Smooth muscle cell (in vitro differentiated cells): ENCODE measurements around the gene NAALADL2. TPM values are rescaled to one million over a fixed set of nuclear protein-coding genes. Genes with fewer than 3 reads are reported as not detected.
A peak's percentile ranks its signal among the peaks of the same experiment; 100 is the strongest.

Source experiments
- DNase-seq: peaks from one replicate; lab custom pipeline; 2025; ENCODE audit not compliant: unreplicated experiment; lab: John Stamatoyannopoulos, UW
- H2AFZ ChIP-seq: fragments of 200-600 bp; sonication (generic); 2 replicates; pipeline ENCODE4 v1.6.0; 2016; ENCODE audit warnings: antibody characterized with exemption, low read depth, mild to moderate bottlenecking
- H3F3A ChIP-seq: fragments of 200-600 bp; sonication (generic); 2 replicates; pipeline ENCODE4 v1.6.0; 2017; ENCODE audit warnings: antibody characterized with exemption, low read depth
- H3K27ac ChIP-seq: fragments of 200-600 bp; sonication (generic); 2 replicates; pipeline ENCODE4 v1.5.1; 2016; ENCODE audit warnings: low read depth, mild to moderate bottlenecking
- H3K27me3 ChIP-seq: fragments of 200-600 bp; sonication (generic); 2 replicates; pipeline ENCODE4 v1.6.1; 2016; ENCODE audit warnings: low read depth, mild to moderate bottlenecking
- H3K36me3 ChIP-seq: fragments of 200-600 bp; sonication (generic); 2 replicates; pipeline ENCODE4 v1.5.1; 2016; ENCODE audit warnings: low read depth
- H3K4me1 ChIP-seq: fragments of 200-600 bp; sonication (generic); 2 replicates; pipeline ENCODE4 v1.5.1; 2016; ENCODE audit warnings: low read depth
- H3K4me2 ChIP-seq: fragments of 200-600 bp; sonication (generic); 2 replicates; pipeline ENCODE4 v1.6.0; 2016; ENCODE audit warnings: mild to moderate bottlenecking
- H3K4me3 ChIP-seq: fragments of 200-600 bp; sonication (generic); 2 replicates; pipeline ENCODE4 v1.5.1; 2016; ENCODE audit warnings: mild to moderate bottlenecking
- H3K79me2 ChIP-seq: fragments of 200-600 bp; sonication (generic); 2 replicates; pipeline ENCODE4 v1.6.0; 2016; ENCODE audit warnings: low read depth, mild to moderate bottlenecking
- H3K9ac ChIP-seq: fragments of 200-600 bp; sonication (generic); 2 replicates; pipeline ENCODE4 v1.6.0; 2016; ENCODE audit warnings: low read depth
- H3K9me3 ChIP-seq: fragments of 200-600 bp; sonication (generic); replicated peaks from 2 replicates; pipeline ENCODE4 v1.5.1; 2016; ENCODE audit warnings: low read depth
- H4K20me1 ChIP-seq: fragments of 200-600 bp; sonication (generic); 2 replicates; pipeline ENCODE4 v1.6.0; 2016; ENCODE audit warnings: low read depth
- CTCF ChIP-seq: fragments of 200-600 bp; sonication (generic); IDR thresholded peaks from 2 replicates; pipeline ENCODE4 v1.5.1; 2017; ENCODE audit warnings: borderline replicate concordance, mild to moderate bottlenecking, antibody characterized with exemption; ENCODE audit not compliant: insufficient read depth, poor library complexity, severe bottlenecking
- WGBS: methylation state at CpG from one replicate; pipeline ENCODE4 v1.1.7; 2016; ENCODE audit warnings: low lambda C conversion rate; 5-methylcytosine and 5-hydroxymethylcytosine counted together
- polyA plus RNA-seq: library from polyadenylated mRNA; unstranded; fragments of >200 nt; fragmentation: Nextera tagmentation; extraction: Ambion mirVana; gene quantifications from 2 replicates; pipeline ENCODE4 v1.2.1, GENCODE V29; 2016
- total RNA-seq: library from RNA; depleted of rRNA; stranded (reverse); fragments of >200 nt; gene quantifications from 2 replicates; pipeline ENCODE4 v1.2.3, GENCODE V29; 2014

The NAALADL2 gene
- total and polyA plus RNA-seq, 2 experiments from 2014 or later = 2.5 to 13.8 TPM

GRCh38 chr3:174936590-174936989 is 77.5 kb downstream of the NAALADL2 start:
- no peaks in the 10 kb centered on the region for H3K79me2 ChIP-seq
- H2AFZ ChIP-seq = no peak overlapping the region
- H3K4me3 ChIP-seq = no peak overlapping the region
- H4K20me1 ChIP-seq = no peaks in the 10 kb centered on the region
- DNase-seq = no peak
- H3K36me3 ChIP-seq = no peaks in the 10 kb centered on the region
- no peak overlapping the region for H3K4me2 ChIP-seq
- H3F3A ChIP-seq = no peaks in the 10 kb centered on the region
- H3K9ac ChIP-seq = no peak overlapping the region
- no peak overlapping the region for H3K27ac ChIP-seq
- H3K4me1 ChIP-seq = no peaks in the 10 kb centered on the region
- no peaks in the 10 kb centered on the region for H3K9me3 ChIP-seq
- WGBS = 91% methylated on average over 4 of the region's 4 CpGs
- no peaks in the 10 kb centered on the region for H3K27me3 ChIP-seq
- TF ChIP-seq CTCF = no peak

- Histone ChIP-seq H3K36me3 (no peaks in the 10 kb centered on the region), H3K79me2 (no peaks in the 10 kb centered on the region), H4K20me1 (no peaks in the 10 kb centered on the region), H3K4me3 (no peak overlapping the region), H3K4me2 (no peak overlapping the region), H3K27me3 (no peaks in the 10 kb centered on the region), H3K9ac (peak overlapping the region; percentile 20), H3K27ac (peak overlapping the region; percentile 41), H3K9me3 (no peaks in the 10 kb centered on the region), H3F3A (no peaks in the 10 kb centered on the region), H2AFZ (no peak overlapping the region), H3K4me1 (no peaks in the 10 kb centered on the region)
- no peak for TF ChIP-seq CTCF
- no peak for DNase-seq
Measured at GRCh38 chr3:174937478-174937877, 78.3 kb downstream of the NAALADL2 start.

- H4K20me1 ChIP-seq = no peaks in the 10 kb centered on the region
- H3K27ac ChIP-seq = no peak overlapping the region
- no peak overlapping the region for H2AFZ ChIP-seq
- no peaks in the 10 kb centered on the region for H3K27me3 ChIP-seq
- H3K79me2 ChIP-seq = no peaks in the 10 kb centered on the region
- no peak for DNase-seq
- WGBS = 93% methylated on average over 4 of the region's 4 CpGs
- H3K36me3 ChIP-seq = no peaks in the 10 kb centered on the region
- H3K4me3 ChIP-seq = no peak overlapping the region
- no peaks in the 10 kb centered on the region for H3K4me1 ChIP-seq
- H3K4me2 ChIP-seq = no peak overlapping the region
- no peaks in the 10 kb centered on the region for H3K9me3 ChIP-seq
- TF ChIP-seq CTCF = no peak
- no peaks in the 10 kb centered on the region for H3F3A ChIP-seq
- H3K9ac ChIP-seq = no peak overlapping the region
Measured at GRCh38 chr3:174938102-174938501, 79.0 kb downstream of the NAALADL2 start.

- no peak overlapping the region for H3K4me2 ChIP-seq
- H3K79me2 ChIP-seq = no peaks in the 10 kb centered on the region
- H3K27me3 ChIP-seq = no peaks in the 10 kb centered on the region
- no peaks in the 10 kb centered on the region for H3F3A ChIP-seq
- H3K36me3 ChIP-seq = no peaks in the 10 kb centered on the region
- H2AFZ ChIP-seq = no peak overlapping the region
- H3K9me3 ChIP-seq = no peaks in the 10 kb centered on the region
- WGBS = 86% methylated on average over 2 of the region's 2 CpGs
- no peak overlapping the region for H3K9ac ChIP-seq
- DNase-seq = no peak
- no peak overlapping the region for H3K27ac ChIP-seq
- H4K20me1 ChIP-seq = no peaks in the 10 kb centered on the region
- no peak overlapping the region for H3K4me3 ChIP-seq
- TF ChIP-seq CTCF = no peak
- H3K4me1 ChIP-seq = no peaks in the 10 kb centered on the region
Measured at GRCh38 chr3:174940151-174940550, 81.0 kb downstream of the NAALADL2 start.
